IMR-90 (cell line): ENCODE data around the gene HUWE1.

Source experiments
- BHLHE40 ChIP-seq: fragments of 150-350 bp; IDR thresholded peaks from 2 replicates; pipeline ENCODE4 v1.6.1; 2016; ENCODE audit warnings: mild to moderate bottlenecking, low read depth, low read length
- CEBPB ChIP-seq: IDR thresholded peaks from 2 replicates; pipeline ENCODE4 v1.6.1; 2012; ENCODE audit warnings: low read depth, low read length, improper control_type of control experiment
- CHD1 ChIP-seq: IDR thresholded peaks from 2 replicates; pipeline ENCODE4 v1.6.1; 2012; ENCODE audit warnings: low read depth, low read length, improper control_type of control experiment
- CTCF ChIP-seq: conservative IDR thresholded peaks from 2 replicates; pipeline ENCODE4 v1.5.1; 2012; ENCODE audit warnings: mild to moderate bottlenecking, low read depth, low read length, improper control_type of control experiment
- ELK1 ChIP-seq: fragments of 150-350 bp; IDR thresholded peaks from 2 replicates; pipeline ENCODE4 v1.6.1; 2016; ENCODE audit warnings: low read depth, mild to moderate bottlenecking, low read length, moderate library complexity, borderline replicate concordance
- MAFK ChIP-seq: IDR thresholded peaks from 2 replicates; pipeline ENCODE4 v1.6.1; 2012; ENCODE audit warnings: low read depth, low read length, improper control_type of control experiment
- MAZ ChIP-seq: IDR thresholded peaks from 2 replicates; pipeline ENCODE4 v1.6.1; 2012; ENCODE audit warnings: low read depth, mild to moderate bottlenecking, low read length, improper control_type of control experiment, moderate library complexity, borderline replicate concordance
- MXI1 ChIP-seq: IDR thresholded peaks from 2 replicates; pipeline ENCODE4 v1.6.1; 2012; ENCODE audit warnings: low read depth, mild to moderate bottlenecking, low read length, moderate library complexity, borderline replicate concordance
- POLR2A ChIP-seq: IDR thresholded peaks from 2 replicates; pipeline ENCODE4 v1.6.1; 2012; ENCODE audit warnings: mild to moderate bottlenecking, low read depth, low read length
- RAD21 ChIP-seq: IDR thresholded peaks from 2 replicates; pipeline ENCODE4 v1.6.1; 2012; ENCODE audit warnings: low read length, improper control_type of control experiment
- RCOR1 ChIP-seq: IDR thresholded peaks from 2 replicates; pipeline ENCODE4 v1.6.1; 2012; ENCODE audit warnings: mild to moderate bottlenecking, low read length, improper control_type of control experiment; ENCODE audit not compliant: insufficient replicate concordance
- RFX5 ChIP-seq: IDR thresholded peaks from 2 replicates; pipeline ENCODE4 v1.8.0; 2012; ENCODE audit warnings: low read depth, mild to moderate bottlenecking, low read length, moderate library complexity
- SMC3 ChIP-seq: fragments of 150-350 bp; IDR thresholded peaks from 2 replicates; pipeline ENCODE4 v1.6.1; 2016; ENCODE audit warnings: low read depth, mild to moderate bottlenecking, antibody characterized with exemption, low read length, moderate library complexity
- USF2 ChIP-seq: fragments of 150-350 bp; IDR thresholded peaks from 2 replicates; pipeline ENCODE4 v1.6.1; 2017; ENCODE audit warnings: mild to moderate bottlenecking, antibody characterized with exemption, low read length, low read depth

DNA sequence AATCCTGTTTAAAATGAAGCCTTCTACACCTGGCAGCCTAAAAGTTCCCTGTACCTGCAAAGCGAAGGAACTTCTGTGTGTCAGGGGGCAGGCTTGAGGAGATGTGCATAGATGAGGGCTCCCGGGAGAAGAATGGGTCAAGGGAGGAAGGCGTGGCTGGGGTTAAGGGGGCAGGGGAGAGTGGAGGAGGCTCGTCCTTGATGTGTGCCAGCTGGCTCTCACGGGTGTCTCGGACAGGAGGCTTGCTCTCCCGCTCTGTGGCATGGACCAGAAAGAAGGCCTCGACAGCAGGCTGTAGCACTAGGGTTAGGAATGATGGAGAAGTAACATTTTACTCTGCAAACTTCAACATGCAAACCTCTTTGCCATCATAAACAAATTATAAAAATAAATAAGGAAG lies 147.7 kb downstream of the HUWE1 start:
- TF ChIP-seq CEBPB (no peak), POLR2A (no peak), CTCF (no peak), SMC3 (no peak), MAFK (no peak), USF2 (no peak), RCOR1 (no peak), MXI1 (no peak), CHD1 (no peak), BHLHE40 (no peak), RFX5 (no peak), ELK1 (no peak), RAD21 (no peak), MAZ (no peak)
